ENCODE data around the gene ALK. TPM values are rescaled to one million over a fixed set of nuclear protein-coding genes. Genes with fewer than 3 reads are reported as not detected.

Gene ALK
- total and polyA plus RNA-seq, 2 experiments from 2014 or later, result 0.35 TPM; not detected in 1

- TF ChIP-seq, protein P1, sequence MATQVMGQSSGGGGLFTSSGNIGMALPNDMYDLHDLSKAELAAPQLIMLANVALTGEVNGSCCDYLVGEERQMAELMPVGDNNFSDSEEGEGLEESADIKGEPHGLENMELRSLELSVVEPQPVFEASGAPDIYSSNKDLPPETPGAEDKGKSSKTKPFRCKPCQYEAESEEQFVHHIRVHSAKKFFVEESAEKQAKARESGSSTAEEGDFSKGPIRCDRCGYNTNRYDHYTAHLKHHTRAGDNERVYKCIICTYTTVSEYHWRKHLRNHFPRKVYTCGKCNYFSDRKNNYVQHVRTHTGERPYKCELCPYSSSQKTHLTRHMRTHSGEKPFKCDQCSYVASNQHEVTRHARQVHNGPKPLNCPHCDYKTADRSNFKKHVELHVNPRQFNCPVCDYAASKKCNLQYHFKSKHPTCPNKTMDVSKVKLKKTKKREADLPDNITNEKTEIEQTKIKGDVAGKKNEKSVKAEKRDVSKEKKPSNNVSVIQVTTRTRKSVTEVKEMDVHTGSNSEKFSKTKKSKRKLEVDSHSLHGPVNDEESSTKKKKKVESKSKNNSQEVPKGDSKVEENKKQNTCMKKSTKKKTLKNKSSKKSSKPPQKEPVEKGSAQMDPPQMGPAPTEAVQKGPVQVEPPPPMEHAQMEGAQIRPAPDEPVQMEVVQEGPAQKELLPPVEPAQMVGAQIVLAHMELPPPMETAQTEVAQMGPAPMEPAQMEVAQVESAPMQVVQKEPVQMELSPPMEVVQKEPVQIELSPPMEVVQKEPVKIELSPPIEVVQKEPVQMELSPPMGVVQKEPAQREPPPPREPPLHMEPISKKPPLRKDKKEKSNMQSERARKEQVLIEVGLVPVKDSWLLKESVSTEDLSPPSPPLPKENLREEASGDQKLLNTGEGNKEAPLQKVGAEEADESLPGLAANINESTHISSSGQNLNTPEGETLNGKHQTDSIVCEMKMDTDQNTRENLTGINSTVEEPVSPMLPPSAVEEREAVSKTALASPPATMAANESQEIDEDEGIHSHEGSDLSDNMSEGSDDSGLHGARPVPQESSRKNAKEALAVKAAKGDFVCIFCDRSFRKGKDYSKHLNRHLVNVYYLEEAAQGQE (IDR thresholded peaks at IDR 0.05; ENCODE audit: unreplicated experiment), result no peak
- TF ChIP-seq CREB1 (CRISPR knock-in tag; IDR thresholded peaks at IDR 0.05; ENCODE audit: low read depth), result no peak
- no peak for TF ChIP-seq ZNF331 (CRISPR knock-in tag; IDR thresholded peaks at IDR 0.05; ENCODE audit: low read depth)
- no peak for TF ChIP-seq EZH2phosphoT487 (IDR thresholded peaks at IDR 0.05; ENCODE audit: unreplicated experiment)
- TF ChIP-seq STAT1 (IDR thresholded peaks at IDR 0.05; ENCODE audit: unreplicated experiment), result no peak
- TF ChIP-seq CTCF (conservative IDR thresholded peaks at IDR 0.05; ENCODE audit: low read depth in 2 of 2), result no peak
- TF ChIP-seq, protein P2, sequence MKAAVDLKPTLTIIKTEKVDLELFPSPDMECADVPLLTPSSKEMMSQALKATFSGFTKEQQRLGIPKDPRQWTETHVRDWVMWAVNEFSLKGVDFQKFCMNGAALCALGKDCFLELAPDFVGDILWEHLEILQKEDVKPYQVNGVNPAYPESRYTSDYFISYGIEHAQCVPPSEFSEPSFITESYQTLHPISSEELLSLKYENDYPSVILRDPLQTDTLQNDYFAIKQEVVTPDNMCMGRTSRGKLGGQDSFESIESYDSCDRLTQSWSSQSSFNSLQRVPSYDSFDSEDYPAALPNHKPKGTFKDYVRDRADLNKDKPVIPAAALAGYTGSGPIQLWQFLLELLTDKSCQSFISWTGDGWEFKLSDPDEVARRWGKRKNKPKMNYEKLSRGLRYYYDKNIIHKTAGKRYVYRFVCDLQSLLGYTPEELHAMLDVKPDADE (IDR thresholded peaks at IDR 0.05), result no peak
- no peak for TF ChIP-seq JUNB (IDR thresholded peaks at IDR 0.05; ENCODE audit: unreplicated experiment)
- no peak for TF ChIP-seq EZH2 (IDR thresholded peaks at IDR 0.05; ENCODE audit: low read depth, unreplicated experiment)
Measured at GRCh38 chr2:29544917-29545316, 376.5 kb downstream of the ALK start (continued).

- no peak overlapping the region for H3K4me3 Mint-ChIP-seq
- Histone ChIP-seq H3K36me3 (ENCODE audit: insufficient read depth) (no peaks in the 10 kb centered on the region), H3K4me3 (no peak overlapping the region), H3K79me2 (replicated peaks; ENCODE audit: insufficient read depth) (no peaks in the 10 kb centered on the region), H2AFZ (no peak overlapping the region), H3K4me1 (ENCODE audit: insufficient read depth) (no peaks in the 10 kb centered on the region), H3K4me2 (no peak overlapping the region), H3K27me3 (ENCODE audit: insufficient read depth) (no peaks in the 10 kb centered on the region), H3F3A (replicated peaks; ENCODE audit: low read depth) (no peaks in the 10 kb centered on the region), H4K20me1 (replicated peaks; ENCODE audit: insufficient read depth) (no peaks in the 10 kb centered on the region), H3K9me2 (ENCODE audit: insufficient read depth) (0 out of 2 replicates have a peak, but pooled peaks cover 4% of the 10 kb centered on the region), H3K27ac (ENCODE audit: low read depth) (no peak overlapping the region)
- H3K4me1 Mint-ChIP-seq, result peaks cover 3% of the 10 kb centered on the region; the same call in 1 of the 3 replicates
- H3K9me3 Mint-ChIP-seq, result no peaks in the 10 kb centered on the region
- TF ChIP-seq EZH2 (IDR thresholded peaks at IDR 0.05; ENCODE audit: low read depth, unreplicated experiment), result no peak
- TF ChIP-seq CTCF (conservative IDR thresholded peaks at IDR 0.05; ENCODE audit: low read depth in 2 of 2), result no peak
- TF ChIP-seq ZNF114 (CRISPR knock-in tag; IDR thresholded peaks at IDR 0.05), result no peak
- TF ChIP-seq STAT1 (IDR thresholded peaks at IDR 0.05; ENCODE audit: unreplicated experiment), result no peak
- no peak for TF ChIP-seq CREB1 (CRISPR knock-in tag; IDR thresholded peaks at IDR 0.05; ENCODE audit: low read depth)
- ATAC-seq, result no peak
- H3K27ac Mint-ChIP-seq, result no peak overlapping the region
- H3K36me3 Mint-ChIP-seq (ENCODE audit: low read depth), result no peaks in the 10 kb centered on the region
- H3K27me3 Mint-ChIP-seq (ENCODE audit: insufficient read depth, low read depth, poor library complexity), result no peaks in the 10 kb centered on the region
- no peak for DNase-seq (ENCODE audit: low spot score)
Measured at GRCh38 chr2:29544031-29544430, 377.4 kb downstream of the ALK start.
